SK-N-MC (cell line): Measurements from ENCODE around the gene HRNR.

Source experiments
- EZH2 ChIP-seq: fragments of 200-600 bp; sonication (generic); IDR thresholded peaks from one replicate; pipeline ENCODE4 v1.6.1; 2017; ENCODE audit warnings: antibody characterized with exemption
- FOXP2 ChIP-seq: optimal IDR thresholded peaks from 2 replicates; pipeline ENCODE3; 2011; ENCODE audit warnings: mild to moderate bottlenecking, moderate library complexity; ENCODE audit not compliant: insufficient read depth; ENCODE audit errors: extremely low read length, control extremely low read depth
- POLR2AphosphoS5 ChIP-seq: IDR thresholded peaks from 2 replicates; pipeline ENCODE4 v1.6.1; 2012; ENCODE audit warnings: mild to moderate bottlenecking, low read depth, low read length, borderline replicate concordance

- TF ChIP-seq FOXP2 = no peak
- TF ChIP-seq POLR2AphosphoS5 = no peak
- TF ChIP-seq EZH2 = no peak
Measured at GRCh38 chr1:152191260-152191659, 32.7 kb downstream of the HRNR start.
